A673 (cell line): ENCODE measurements around the gene RALGAPA2. TPM values are rescaled to one million over a fixed set of nuclear protein-coding genes. Genes with fewer than 3 reads are reported as not detected.

Experiments used
- BruUV-seq: library from RNA; stranded (reverse); fragments of 400-500 nt; replicated peaks from 2 replicates; lab custom pipeline; 2021; lab: Mats Ljungman, UMichigan
- CTCF ChIA-PET: fragments of 300-600 bp; sonication (Branson Sonifier 250); formaldehyde crosslinking; loops from one replicate; lab custom pipeline; 2022; ENCODE audit warnings: antibody characterized with exemption; lab: Charles Lee
- POLR2A ChIA-PET: fragments of 300-600 bp; sonication (Branson Sonifier 250); formaldehyde crosslinking; loops from one replicate; lab custom pipeline; 2022; ENCODE audit warnings: antibody characterized with exemption; ENCODE audit not compliant: low non-redundant PET; lab: Charles Lee
- DNase-seq: peaks from one replicate; pipeline ENCODE4 v3.0.0-alpha.2; 2015; ENCODE audit warnings: low spot score
- H3K27ac ChIP-seq: fragments of 200-600 bp; sonication (generic); 2 replicates; pipeline ENCODE4 v1.5.1; 2016; ENCODE audit warnings: mixed run types, low read depth, mild to moderate bottlenecking, mixed read lengths, antibody characterized with exemption, low read length; ENCODE audit not compliant: poor library complexity, severe bottlenecking
- H3K27me3 ChIP-seq: fragments of 200-600 bp; sonication (generic); replicated peaks from 2 replicates; pipeline ENCODE4 v1.6.1; 2017; ENCODE audit warnings: mixed run types, low read depth, mild to moderate bottlenecking, mixed read lengths, antibody characterized with exemption, low read length; ENCODE audit not compliant: insufficient read depth, poor library complexity
- H3K36me3 ChIP-seq: fragments of 200-600 bp; sonication (generic); 2 replicates; pipeline ENCODE4 v1.6.1; 2016; ENCODE audit warnings: mixed run types, mild to moderate bottlenecking, mixed read lengths, antibody characterized with exemption, low read length; ENCODE audit not compliant: insufficient read depth, poor library complexity, severe bottlenecking
- H3K4me1 ChIP-seq: fragments of 200-600 bp; sonication (generic); 2 replicates; pipeline ENCODE4 v1.6.1; 2017; ENCODE audit warnings: mixed run types, mild to moderate bottlenecking, mixed read lengths, antibody characterized with exemption, low read length; ENCODE audit not compliant: insufficient read depth, poor library complexity, severe bottlenecking
- H3K4me3 ChIP-seq: fragments of 200-600 bp; sonication (generic); 2 replicates; pipeline ENCODE4 v1.5.1; 2016; ENCODE audit warnings: low read depth, mixed run types, mild to moderate bottlenecking, mixed read lengths, low read length; ENCODE audit not compliant: poor library complexity, severe bottlenecking
- H3K9me3 ChIP-seq: fragments of 200-600 bp; sonication (generic); 2 replicates; pipeline ENCODE4 v1.6.1; 2016; ENCODE audit warnings: mixed run types, low read depth, mild to moderate bottlenecking, mixed read lengths, antibody characterized with exemption, low read length; ENCODE audit not compliant: poor library complexity, severe bottlenecking
- EZH2 ChIP-seq: fragments of 200-600 bp; sonication (generic); IDR thresholded peaks from 2 replicates; pipeline ENCODE4 v1.6.1; 2017; ENCODE audit warnings: borderline replicate concordance, low read depth, mild to moderate bottlenecking, mixed read lengths, antibody characterized with exemption, low read length; ENCODE audit not compliant: poor library complexity, severe bottlenecking
- intact Hi-C: fragments of 100-400 bp; cut with micrococcal nuclease; formaldehyde crosslinking; loops from one replicate; pipeline ENCODE4 v1.10.0; 2022; ENCODE audit not compliant: unreplicated experiment
- total RNA-seq: library from RNA; stranded (reverse); gene quantifications from 2 replicates; pipeline ENCODE4 v1.2.3, GENCODE V29; 2021
- TF ChIP-seq, protein P1 (sequence below): fragments of 300-800, 200-600 bp; sonication (generic); conservative IDR thresholded peaks from 2 replicates; pipeline ENCODE4 v1.5.1; 2017; ENCODE audit warnings: low read depth, mild to moderate bottlenecking, antibody characterized with exemption, low read length, moderate library complexity, mixed read lengths

The RALGAPA2 gene
- total RNA-seq, 1 experiment from 2014 or later: 32.4 TPM

- CTCF ChIA-PET: no interaction called here
- POLR2A ChIA-PET: no interaction called here
- Histone ChIP-seq H3K36me3 (no peaks in the 10 kb centered on the region), H3K27ac (no peak overlapping the region), H3K4me1 (peaks cover 63% of the 10 kb centered on the region), H3K4me3 (no peak overlapping the region), H3K9me3 (no peaks in the 10 kb centered on the region), H3K27me3 (no peaks in the 10 kb centered on the region)
- BruUV-seq: no TSS peak
- intact Hi-C loops: loop anchor here (5.0 kb wide), 1 partner anchor 41 kb away; no protein-coding TSS in a partner anchor
- TF ChIP-seq EZH2: no peak
- TF ChIP-seq, protein P1, sequence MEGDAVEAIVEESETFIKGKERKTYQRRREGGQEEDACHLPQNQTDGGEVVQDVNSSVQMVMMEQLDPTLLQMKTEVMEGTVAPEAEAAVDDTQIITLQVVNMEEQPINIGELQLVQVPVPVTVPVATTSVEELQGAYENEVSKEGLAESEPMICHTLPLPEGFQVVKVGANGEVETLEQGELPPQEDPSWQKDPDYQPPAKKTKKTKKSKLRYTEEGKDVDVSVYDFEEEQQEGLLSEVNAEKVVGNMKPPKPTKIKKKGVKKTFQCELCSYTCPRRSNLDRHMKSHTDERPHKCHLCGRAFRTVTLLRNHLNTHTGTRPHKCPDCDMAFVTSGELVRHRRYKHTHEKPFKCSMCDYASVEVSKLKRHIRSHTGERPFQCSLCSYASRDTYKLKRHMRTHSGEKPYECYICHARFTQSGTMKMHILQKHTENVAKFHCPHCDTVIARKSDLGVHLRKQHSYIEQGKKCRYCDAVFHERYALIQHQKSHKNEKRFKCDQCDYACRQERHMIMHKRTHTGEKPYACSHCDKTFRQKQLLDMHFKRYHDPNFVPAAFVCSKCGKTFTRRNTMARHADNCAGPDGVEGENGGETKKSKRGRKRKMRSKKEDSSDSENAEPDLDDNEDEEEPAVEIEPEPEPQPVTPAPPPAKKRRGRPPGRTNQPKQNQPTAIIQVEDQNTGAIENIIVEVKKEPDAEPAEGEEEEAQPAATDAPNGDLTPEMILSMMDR: no peak
- no peak for DNase-seq
These were observed 301.0 kb downstream of the RALGAPA2 start for GRCh38 chr20:20411402-20411801.

DNA sequence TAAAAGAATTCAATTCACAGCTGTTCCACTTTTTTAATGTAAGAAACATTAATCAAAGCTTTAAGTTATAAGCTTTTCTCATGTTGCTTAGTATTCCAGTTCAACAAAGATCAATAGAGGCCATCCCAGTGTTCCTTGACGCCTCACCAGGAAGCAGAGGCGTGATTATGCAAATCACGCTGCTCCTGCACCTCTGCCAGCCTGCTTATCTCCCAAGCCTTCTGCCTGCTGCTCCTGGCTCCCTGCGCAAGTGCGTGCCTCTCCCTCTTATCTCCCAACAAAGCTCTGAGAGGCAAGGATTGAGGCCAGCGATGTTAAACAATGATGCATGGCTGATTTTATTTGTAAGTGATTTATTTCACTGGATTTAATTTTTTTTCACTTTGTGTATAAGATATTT, 301.8 kb downstream of the RALGAPA2 start:
- H3K27ac ChIP-seq: no peak overlapping the region
- intact Hi-C loops: loop anchor here (5.0 kb wide), 1 partner anchor 42 kb away; no protein-coding TSS in a partner anchor
- no TSS peak for BruUV-seq
- H3K9me3 ChIP-seq: no peaks in the 10 kb centered on the region
- peak; percentile 76 for DNase-seq
- TF ChIP-seq, protein P1: no peak
- TF ChIP-seq EZH2: no peak
- peaks cover 63% of the 10 kb centered on the region for H3K4me1 ChIP-seq
- ChIA-PET POLR2A (no interaction called here), CTCF (interaction anchor here (0.6 kb wide), 1 partner anchor 48 kb away, joined by 4 read pairs; no protein-coding TSS in a partner anchor)
- no peaks in the 10 kb centered on the region for H3K27me3 ChIP-seq
- no peak overlapping the region for H3K4me3 ChIP-seq
- no peaks in the 10 kb centered on the region for H3K36me3 ChIP-seq

DNA sequence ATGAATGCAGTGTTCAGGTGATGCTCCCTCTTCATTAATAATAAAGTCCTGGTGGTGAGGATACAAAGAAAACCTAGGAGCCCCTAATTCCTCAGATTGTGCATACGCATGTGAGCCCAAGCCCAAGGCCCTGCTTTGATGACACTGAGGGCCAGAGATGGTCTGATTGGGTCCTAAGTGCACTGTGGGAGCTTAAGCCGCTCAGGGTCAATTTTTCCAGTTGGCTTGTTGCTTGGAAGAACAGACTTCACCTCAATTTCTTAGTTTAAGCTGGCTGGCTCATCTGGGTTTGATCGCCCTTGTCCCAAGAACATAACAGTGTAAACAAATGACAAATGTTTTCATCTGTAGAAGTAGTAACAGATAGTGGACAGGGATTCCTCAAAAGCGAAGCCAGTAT, 303.1 kb downstream of the RALGAPA2 start:
- Histone ChIP-seq H3K36me3 (no peaks in the 10 kb centered on the region), H3K4me1 (peaks cover 59% of the 10 kb centered on the region), H3K4me3 (no peak overlapping the region), H3K27me3 (no peaks in the 10 kb centered on the region), H3K27ac (no peak overlapping the region), H3K9me3 (no peaks in the 10 kb centered on the region)
- no peak for DNase-seq
- POLR2A ChIA-PET: no interaction called here
- TF ChIP-seq, protein P1: no peak
- no peak for TF ChIP-seq EZH2
- BruUV-seq: no TSS peak
- intact Hi-C loops: no loop called here
- CTCF ChIA-PET: no interaction called here
